Motor neuron (in vitro differentiated cells): ENCODE results near the gene SCN5A. TPM values are rescaled to one million over a fixed set of nuclear protein-coding genes. Genes with fewer than 3 reads are reported as not detected.

Source experiments
- ATAC-seq, 8 experiments: fragments of 200-7000 bp; cut with Tn5 transposase; replicated peaks in 6 of 8; 2 replicates each; pipeline ENCODE4 v1.8.0; 2021; ENCODE audit warnings: mild to moderate bottlenecking in 8 of 8, moderate library complexity in 8 of 8
- H3K27ac ChIP-seq, 2 donors: fragments of 250-450 bp; sonication (Bioruptor Pico); 2 replicates each; pipeline ENCODE4 v1.9.0; 2021; ENCODE audit warnings: antibody characterized with exemption in 2 of 2, mild to moderate bottlenecking in 2 of 2, moderate library complexity in 1 of 2
- H3K4me1 ChIP-seq, 2 donors: fragments of 250-450 bp; sonication (Bioruptor Pico); replicated peaks in 1 of 2; 2 replicates each; pipeline ENCODE4 v1.6.1; 2021; ENCODE audit warnings: antibody characterized with exemption in 2 of 2, mild to moderate bottlenecking in 2 of 2, moderate library complexity in 1 of 2
- H3K4me3 ChIP-seq, 5 donors: fragments of 250-450 bp; sonication (Bioruptor Pico); 2 replicates each; pipeline ENCODE4 v1.9.0; 2021; ENCODE audit warnings: antibody characterized with exemption in 5 of 5, mild to moderate bottlenecking in 5 of 5, moderate library complexity in 4 of 5
- WGBS, 10 experiments: fragments of 450-650 bp; shearing (Covaris generic); methylation state at CpG; one replicate each; pipeline ENCODE4 v1.0.0; 2022; 5-methylcytosine and 5-hydroxymethylcytosine counted together
- in situ Hi-C, 9 experiments: fragments of 400-800 bp; cut with MboI; loops; one replicate each; pipeline ENCODE4 v1.15.0; 2021; ENCODE audit warnings: low sequenced_read_pairs in 9 of 9, low pct_unique_long_range_greater_than_20kb in 2 of 9; ENCODE audit not compliant: unreplicated experiment in 9 of 9
- total RNA-seq, 8 experiments: library from RNA; unstranded; fragments of 300-600 nt; gene quantifications; 2 replicates each; pipeline versions ENCODE4 v1.2.3 to v1.2.4, GENCODE V29; 2022

SCN5A gene
- total RNA-seq, 8 experiments from 2014 or later = 0.11 to 2.8 (median 0.58) TPM

- Histone ChIP-seq H3K4me3 (no peak overlapping the region), H3K4me1 (no peaks in the 10 kb centered on the region), H3K27ac (no peak overlapping the region)
- in situ Hi-C loops = loop anchor here in 3 of 9 experiments (10.0 to 25.0 kb wide), 2 partner anchors 131 to 144 kb away; no protein-coding TSS in a partner anchor
- ATAC-seq = peak; percentile 45 to 83 (median 66)
- WGBS, 10 experiments = 0 to 100% (median 24%) methylated on average over 1 to 6 of the region's 7 CpGs; no CpG with 5 or more reads in 3 of the 10 experiments
Observed at GRCh38 chr3:38655708-38656300, 6.3 kb upstream of the SCN5A start.

- no peak for ATAC-seq
- no peak overlapping the region for H3K27ac ChIP-seq
- no peak overlapping the region for H3K4me3 ChIP-seq
- in situ Hi-C loops = loop anchor here in 3 of 9 experiments (10.0 to 25.0 kb wide), 2 partner anchors 129 to 142 kb away; no protein-coding TSS in a partner anchor
- WGBS, 10 experiments = 40 to 100% (median 73%) methylated on average over 1 to 3 of the region's 7 CpGs; no CpG with 5 or more reads in 2 of the 10 experiments
- no peaks in the 10 kb centered on the region for H3K4me1 ChIP-seq
Observed at GRCh38 chr3:38653685-38654537, 4.4 kb upstream of the SCN5A start.

- Histone ChIP-seq H3K4me3 (no peak overlapping the region), H3K4me1 (no peaks in the 10 kb centered on the region), H3K27ac (no peak overlapping the region)
- ATAC-seq = no peak
- in situ Hi-C loops = loop anchor here in 3 of 9 experiments (10.0 to 25.0 kb wide), 2 partner anchors 128 to 141 kb away; no protein-coding TSS in a partner anchor
- WGBS, 10 experiments = 40 to 83% (median 78%) methylated on average over 1 of the region's 1 CpG; no CpG with 5 or more reads in 5 of the 10 experiments
Observed at GRCh38 chr3:38652934-38653333, 3.4 kb upstream of the SCN5A start.

- no peak overlapping the region for H3K4me3 ChIP-seq
- in situ Hi-C loops = loop anchor here in 3 of 9 experiments (10.0 to 25.0 kb wide), 2 partner anchors 126 to 139 kb away; no protein-coding TSS in a partner anchor
- peak in 7 of 8 experiments; percentile 18 to 57 (median 40) for ATAC-seq
- no peaks in the 10 kb centered on the region for H3K4me1 ChIP-seq
- WGBS, 10 experiments = 0 to 15% (median 0%) methylated on average over 1 to 6 of the region's 19 CpGs; no CpG with 5 or more reads in 5 of the 10 experiments
- H3K27ac ChIP-seq = no peak overlapping the region
Observed at GRCh38 chr3:38651153-38651789, 1.8 kb upstream of the SCN5A start.

- in situ Hi-C loops = loop anchor here in 3 of 9 experiments (10.0 to 25.0 kb wide), 2 partner anchors 126 to 138 kb away; no protein-coding TSS in a partner anchor
Observed at GRCh38 chr3:38650248-38650951, 913 bp upstream of the SCN5A start.

GRCh38 chr3:38648659-38649499 lies 608 bp downstream of the SCN5A start:
- in situ Hi-C loops = loop anchor here in 3 of 9 experiments (25.0 kb wide), 1 partner anchor 112 kb away; no protein-coding TSS in a partner anchor
- Histone ChIP-seq H3K4me3 (peak overlapping the region; percentile 37 to 51 (median 46)), H3K4me1 (no peaks in the 10 kb centered on the region), H3K27ac (no peak overlapping the region)
- peak; percentile 47 to 64 (median 57) for ATAC-seq
- WGBS, 10 experiments = 10 to 20% methylated on average over 2 to 4 of the region's 56 CpGs; no CpG with 5 or more reads in 8 of the 10 experiments

More at GRCh38 chr3:38650248-38650951, 913 bp upstream of the SCN5A start:
- no peaks in the 10 kb centered on the region for H3K4me1 ChIP-seq
- H3K4me3 ChIP-seq = no peak overlapping the region
- no peak for ATAC-seq
- 45 to 100% (median 83%) methylated on average over 1 to 11 of the region's 14 CpGs; no CpG with 5 or more reads in 2 of the 10 experiments for WGBS, 10 experiments
- no peak overlapping the region for H3K27ac ChIP-seq

GRCh38 chr3:38648024-38648658 lies 1.3 kb downstream of the SCN5A start:
- no peaks in the 10 kb centered on the region for H3K4me1 ChIP-seq
- 80 to 100% (median 89%) methylated on average over 1 to 4 of the region's 7 CpGs; no CpG with 5 or more reads in 6 of the 10 experiments for WGBS, 10 experiments
- H3K4me3 ChIP-seq = no peak overlapping the region
- no peak overlapping the region for H3K27ac ChIP-seq
- ATAC-seq = no peak
- in situ Hi-C loops = loop anchor here in 3 of 9 experiments (25.0 kb wide), 1 partner anchor 111 kb away; no protein-coding TSS in a partner anchor

- no peak overlapping the region for H3K4me3 ChIP-seq
- in situ Hi-C loops = loop anchor here in 3 of 9 experiments (25.0 kb wide), 1 partner anchor 110 kb away; no protein-coding TSS in a partner anchor
- no peaks in the 10 kb centered on the region for H3K4me1 ChIP-seq
- H3K27ac ChIP-seq = no peak overlapping the region
- no peak for ATAC-seq
- WGBS, 10 experiments = 68 to 100% (median 84%) methylated on average over 1 to 6 of the region's 7 CpGs
Observed at GRCh38 chr3:38647217-38647970, 2.1 kb downstream of the SCN5A start.

GRCh38 chr3:38646630-38647029 lies 2.9 kb downstream of the SCN5A start:
- WGBS, 10 experiments = 11 to 100% (median 47%) methylated on average over 1 to 3 of the region's 3 CpGs; no CpG with 5 or more reads in 4 of the 10 experiments
- H3K27ac ChIP-seq = no peak overlapping the region
- H3K4me1 ChIP-seq = peaks cover 0 to under 1% of the 10 kb centered on the region in 2 donors
- H3K4me3 ChIP-seq = no peak overlapping the region
- in situ Hi-C loops = loop anchor here in 3 of 9 experiments (25.0 kb wide), 1 partner anchor 109 kb away; no protein-coding TSS in a partner anchor
- no peak for ATAC-seq

GRCh38 chr3:38646062-38646461 lies 3.4 kb downstream of the SCN5A start:
- no peak overlapping the region for H3K27ac ChIP-seq
- H3K4me1 ChIP-seq = peaks cover 5 to 6% of the 10 kb centered on the region in 2 donors
- in situ Hi-C loops = loop anchor here in 3 of 9 experiments (25.0 kb wide), 1 partner anchor 109 kb away; no protein-coding TSS in a partner anchor
- H3K4me3 ChIP-seq = no peak overlapping the region
- ATAC-seq = no peak
- WGBS, 10 experiments = 20 to 92% (median 83%) methylated on average over 1 to 3 of the region's 4 CpGs; no CpG with 5 or more reads in 3 of the 10 experiments
